AG09309 (cell line): ENCODE results near the gene HIVEP1.

Source experiments
- DNase-seq: peaks from one replicate; pipeline ENCODE4 v3.0.0-alpha.2; 2010; ENCODE audit warnings: low read depth
- H3K4me3 ChIP-seq: 2 replicates; pipeline ENCODE4 v1.5.1; 2011; ENCODE audit warnings: mild to moderate bottlenecking, low read depth, low read length, moderate library complexity; ENCODE audit not compliant: control insufficient read depth
- CTCF ChIP-seq: IDR thresholded peaks from 2 replicates; pipeline ENCODE4 v1.5.1; 2011; ENCODE audit warnings: mild to moderate bottlenecking, low read depth, low read length, inconsistent platforms; ENCODE audit not compliant: insufficient read depth, control insufficient read depth; ENCODE audit errors: missing control alignments

Gene HIVEP1

GRCh38 chr6:12049165-12049564 is 37.1 kb downstream of the HIVEP1 start:
- no peak for TF ChIP-seq CTCF
- no peak for DNase-seq
- H3K4me3 ChIP-seq, result no peak overlapping the region

- no peak for TF ChIP-seq CTCF
- DNase-seq, result peak; percentile 34
- H3K4me3 ChIP-seq, result no peak overlapping the region
Measured at GRCh38 chr6:12051861-12052368, 39.8 kb downstream of the HIVEP1 start.

- no peak for TF ChIP-seq CTCF
- no peak for DNase-seq
Measured at GRCh38 chr6:12058172-12058961, 46.3 kb downstream of the HIVEP1 start.

GRCh38 chr6:12060780-12061609 is 48.9 kb downstream of the HIVEP1 start:
- TF ChIP-seq CTCF, result no peak
- DNase-seq, result no peak
- H3K4me3 ChIP-seq, result no peak overlapping the region

More at GRCh38 chr6:12058172-12058961, 46.3 kb downstream of the HIVEP1 start:
- no peak overlapping the region for H3K4me3 ChIP-seq

GRCh38 chr6:12062605-12063004 is 50.5 kb downstream of the HIVEP1 start:
- no peak for DNase-seq
- H3K4me3 ChIP-seq, result no peak overlapping the region
- no peak for TF ChIP-seq CTCF

- DNase-seq, result peak; percentile 37
- no peak for TF ChIP-seq CTCF
- no peak overlapping the region for H3K4me3 ChIP-seq
Measured at GRCh38 chr6:12064131-12064530, 52.0 kb downstream of the HIVEP1 start.
